Choroid plexus epithelial cell (primary cell): Measurements from ENCODE around the gene SPTBN2.

Experiments used
- DNase-seq: peaks from one replicate; pipeline ENCODE4 v3.0.0-alpha.2; 2010; ENCODE audit warnings: low read depth
- H3K4me3 ChIP-seq: 2 replicates; pipeline ENCODE4 v1.5.1; 2011; ENCODE audit warnings: low read depth, mild to moderate bottlenecking, control low read depth, low read length, moderate library complexity
- TF ChIP-seq, protein P1 (sequence below): conservative IDR thresholded peaks from 2 replicates; pipeline ENCODE4 v1.5.1; 2011; ENCODE audit warnings: low read depth, mild to moderate bottlenecking, control low read depth, inconsistent platforms, low read length, moderate library complexity

The SPTBN2 gene

GRCh38 chr11:66694056-66694410 lies 35.0 kb downstream of the SPTBN2 start:
- no peak overlapping the region for H3K4me3 ChIP-seq
- no peak for DNase-seq
- TF ChIP-seq, protein P1, sequence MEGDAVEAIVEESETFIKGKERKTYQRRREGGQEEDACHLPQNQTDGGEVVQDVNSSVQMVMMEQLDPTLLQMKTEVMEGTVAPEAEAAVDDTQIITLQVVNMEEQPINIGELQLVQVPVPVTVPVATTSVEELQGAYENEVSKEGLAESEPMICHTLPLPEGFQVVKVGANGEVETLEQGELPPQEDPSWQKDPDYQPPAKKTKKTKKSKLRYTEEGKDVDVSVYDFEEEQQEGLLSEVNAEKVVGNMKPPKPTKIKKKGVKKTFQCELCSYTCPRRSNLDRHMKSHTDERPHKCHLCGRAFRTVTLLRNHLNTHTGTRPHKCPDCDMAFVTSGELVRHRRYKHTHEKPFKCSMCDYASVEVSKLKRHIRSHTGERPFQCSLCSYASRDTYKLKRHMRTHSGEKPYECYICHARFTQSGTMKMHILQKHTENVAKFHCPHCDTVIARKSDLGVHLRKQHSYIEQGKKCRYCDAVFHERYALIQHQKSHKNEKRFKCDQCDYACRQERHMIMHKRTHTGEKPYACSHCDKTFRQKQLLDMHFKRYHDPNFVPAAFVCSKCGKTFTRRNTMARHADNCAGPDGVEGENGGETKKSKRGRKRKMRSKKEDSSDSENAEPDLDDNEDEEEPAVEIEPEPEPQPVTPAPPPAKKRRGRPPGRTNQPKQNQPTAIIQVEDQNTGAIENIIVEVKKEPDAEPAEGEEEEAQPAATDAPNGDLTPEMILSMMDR = no peak

GRCh38 chr11:66693356-66694055 lies 35.5 kb downstream of the SPTBN2 start:
- DNase-seq = no peak
- H3K4me3 ChIP-seq = no peak overlapping the region
- TF ChIP-seq, protein P1 = no peak

- no peak for DNase-seq
- H3K4me3 ChIP-seq = no peak overlapping the region
- TF ChIP-seq, protein P1 = no peak
These were observed 36.1 kb downstream of the SPTBN2 start for GRCh38 chr11:66692871-66693331.

DNA sequence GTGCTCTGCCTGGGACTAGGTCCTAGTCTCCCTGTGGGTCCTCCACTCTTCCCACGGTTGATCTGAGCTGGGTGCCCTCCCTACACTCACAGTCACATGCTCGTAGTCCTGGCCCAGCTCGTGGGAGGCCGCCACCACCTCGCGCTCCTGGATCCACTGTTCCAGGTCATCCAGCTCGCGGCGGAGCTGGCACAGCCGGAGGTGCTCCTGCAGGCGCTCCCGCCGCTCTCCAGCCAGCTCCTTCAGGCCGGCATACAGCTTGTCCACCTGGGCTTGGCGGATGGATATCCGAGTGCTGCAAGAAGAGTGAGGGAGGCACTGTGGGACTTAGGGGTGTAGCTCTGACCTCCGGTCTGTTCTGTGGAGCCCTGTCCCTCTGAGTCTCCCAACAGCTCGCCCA lies 36.6 kb downstream of the SPTBN2 start:
- DNase-seq = no peak
- TF ChIP-seq, protein P1 = no peak
- no peak overlapping the region for H3K4me3 ChIP-seq

GRCh38 chr11:66691311-66691980 lies 37.6 kb downstream of the SPTBN2 start:
- H3K4me3 ChIP-seq = no peak overlapping the region

GRCh38 chr11:66689661-66690590 lies 39.1 kb downstream of the SPTBN2 start:
- no peak for DNase-seq
- TF ChIP-seq, protein P1 = no peak
- H3K4me3 ChIP-seq = no peak overlapping the region

More at GRCh38 chr11:66691311-66691980, 37.6 kb downstream of the SPTBN2 start:
- no peak for DNase-seq
- TF ChIP-seq, protein P1 = no peak
